Fibroblast of skin of left quadriceps (primary cell): Measurements from ENCODE around the gene PRR23C.

Source experiments
- DNase-seq, 2 experiments: peaks; one replicate each; pipeline ENCODE4 v3.0.0-alpha.2; 2013; ENCODE audit warnings: low read depth in 2 of 2

The PRR23C gene

DNA sequence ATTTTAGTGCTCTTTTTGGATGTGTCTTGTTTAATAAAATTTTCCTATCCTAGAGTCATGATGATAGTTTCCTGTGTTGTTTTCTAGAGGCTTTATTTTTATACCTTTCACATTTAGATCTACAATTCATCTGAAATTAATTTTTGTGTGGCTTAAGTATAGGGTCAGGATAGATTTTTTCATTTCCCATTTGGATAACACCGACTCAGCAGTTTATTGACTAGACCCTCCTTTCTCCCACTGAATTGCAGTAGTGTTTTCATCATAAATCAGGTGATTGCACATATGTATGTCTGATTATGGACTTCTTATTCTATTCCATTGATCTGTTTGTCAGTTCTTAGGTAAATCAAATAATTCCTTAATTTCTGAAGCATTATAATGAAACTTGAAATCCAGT, 49.0 kb downstream of the PRR23C start:
- DNase-seq = no peak
